ENCODE data around the gene FOXN3. TPM values are rescaled to one million over a fixed set of nuclear protein-coding genes. Genes with fewer than 3 reads are reported as not detected.
A peak's percentile ranks its signal among the peaks of the same experiment; 100 is the strongest.

The FOXN3 gene
- total RNA-seq, 1 donor from 2014 or later = 131 TPM

- Mint-ChIP-seq H3K27ac (peak overlapping the region; percentile 7), H3K27me3 (ENCODE audit: low read depth) (no peaks in the 10 kb centered on the region), H3K36me3 (ENCODE audit: low read depth) (peaks cover 37% of the 10 kb centered on the region), H3K4me1 (ENCODE audit: low read depth) (peaks cover 29% of the 10 kb centered on the region), H3K9me3 (no peaks in the 10 kb centered on the region), H3K4me3 (ENCODE audit: low read depth) (no peak overlapping the region)
- intact Hi-C loops (cut with micrococcal nuclease) = no loop called here
- no peak for DNase-seq (ENCODE audit: low spot score)
Measured at GRCh38 chr14:89356927-89357326, 60.1 kb downstream of the FOXN3 start.

- intact Hi-C loops (cut with micrococcal nuclease) = no loop called here
- peaks cover 34% of the 10 kb centered on the region for H3K4me1 Mint-ChIP-seq (ENCODE audit: low read depth)
- no peaks in the 10 kb centered on the region for H3K27me3 Mint-ChIP-seq (ENCODE audit: low read depth)
- DNase-seq (ENCODE audit: low spot score) = no peak
- H3K4me3 Mint-ChIP-seq (ENCODE audit: low read depth) = no peak overlapping the region
- H3K9me3 Mint-ChIP-seq = no peaks in the 10 kb centered on the region
- H3K27ac Mint-ChIP-seq = peak overlapping the region; percentile 7
- H3K36me3 Mint-ChIP-seq (ENCODE audit: low read depth) = peaks cover 42% of the 10 kb centered on the region
Measured at GRCh38 chr14:89356496-89356895, 60.5 kb downstream of the FOXN3 start.

- no peaks in the 10 kb centered on the region for H3K27me3 Mint-ChIP-seq (ENCODE audit: low read depth)
- DNase-seq (ENCODE audit: low spot score) = no peak
- H3K9me3 Mint-ChIP-seq = no peaks in the 10 kb centered on the region
- no peak overlapping the region for H3K4me3 Mint-ChIP-seq (ENCODE audit: low read depth)
- peaks cover 47% of the 10 kb centered on the region for H3K4me1 Mint-ChIP-seq (ENCODE audit: low read depth)
- H3K27ac Mint-ChIP-seq = no peak overlapping the region
- H3K36me3 Mint-ChIP-seq (ENCODE audit: low read depth) = peaks cover 53% of the 10 kb centered on the region
- intact Hi-C loops (cut with micrococcal nuclease) = no loop called here
Measured at GRCh38 chr14:89353766-89354113, 63.3 kb downstream of the FOXN3 start.

GRCh38 chr14:89352976-89353765 lies 63.9 kb downstream of the FOXN3 start:
- intact Hi-C loops (cut with micrococcal nuclease) = no loop called here
- Mint-ChIP-seq H3K27me3 (ENCODE audit: low read depth) (no peaks in the 10 kb centered on the region), H3K27ac (peak overlapping the region; percentile 34), H3K9me3 (no peaks in the 10 kb centered on the region), H3K36me3 (ENCODE audit: low read depth) (peaks cover 51% of the 10 kb centered on the region), H3K4me3 (ENCODE audit: low read depth) (no peak overlapping the region), H3K4me1 (ENCODE audit: low read depth) (peaks cover 47% of the 10 kb centered on the region)
- DNase-seq (ENCODE audit: low spot score) = no peak

GRCh38 chr14:89351516-89352404 lies 65.3 kb downstream of the FOXN3 start:
- Mint-ChIP-seq H3K4me3 (ENCODE audit: low read depth) (peak overlapping the region; percentile 76), H3K27ac (peak overlapping the region; percentile 88), H3K27me3 (ENCODE audit: low read depth) (no peaks in the 10 kb centered on the region), H3K36me3 (ENCODE audit: low read depth) (peaks cover 62% of the 10 kb centered on the region), H3K4me1 (ENCODE audit: low read depth) (peaks cover 41% of the 10 kb centered on the region), H3K9me3 (no peaks in the 10 kb centered on the region)
- intact Hi-C loops (cut with micrococcal nuclease) = no loop called here
- DNase-seq (ENCODE audit: low spot score) = no peak

GRCh38 chr14:89351221-89351515 lies 65.9 kb downstream of the FOXN3 start:
- intact Hi-C loops (cut with micrococcal nuclease) = no loop called here
- Mint-ChIP-seq H3K9me3 (no peaks in the 10 kb centered on the region), H3K36me3 (ENCODE audit: low read depth) (peaks cover 65% of the 10 kb centered on the region), H3K27me3 (ENCODE audit: low read depth) (no peaks in the 10 kb centered on the region), H3K4me3 (ENCODE audit: low read depth) (peak overlapping the region; percentile 76), H3K27ac (peak overlapping the region; percentile 88), H3K4me1 (ENCODE audit: low read depth) (peaks cover 39% of the 10 kb centered on the region)
- no peak for DNase-seq (ENCODE audit: low spot score)

GRCh38 chr14:89350152-89350551 lies 66.9 kb downstream of the FOXN3 start:
- no peak for DNase-seq (ENCODE audit: low spot score)
- Mint-ChIP-seq H3K4me3 (ENCODE audit: low read depth) (peak overlapping the region; percentile 27), H3K9me3 (no peaks in the 10 kb centered on the region), H3K36me3 (ENCODE audit: low read depth) (peaks cover 66% of the 10 kb centered on the region), H3K27ac (peak overlapping the region; percentile 64), H3K27me3 (ENCODE audit: low read depth) (no peaks in the 10 kb centered on the region), H3K4me1 (ENCODE audit: low read depth) (peaks cover 39% of the 10 kb centered on the region)
- intact Hi-C loops (cut with micrococcal nuclease) = no loop called here

- peaks cover 39% of the 10 kb centered on the region for H3K4me1 Mint-ChIP-seq (ENCODE audit: low read depth)
- DNase-seq (ENCODE audit: low spot score) = no peak
- H3K27ac Mint-ChIP-seq = no peak overlapping the region
- H3K27me3 Mint-ChIP-seq (ENCODE audit: low read depth) = no peaks in the 10 kb centered on the region
- intact Hi-C loops (cut with micrococcal nuclease) = no loop called here
- peaks cover 74% of the 10 kb centered on the region for H3K36me3 Mint-ChIP-seq (ENCODE audit: low read depth)
- H3K9me3 Mint-ChIP-seq = no peaks in the 10 kb centered on the region
- no peak overlapping the region for H3K4me3 Mint-ChIP-seq (ENCODE audit: low read depth)
Measured at GRCh38 chr14:89349171-89350008, 67.6 kb downstream of the FOXN3 start.

GRCh38 chr14:89348722-89349121 lies 68.3 kb downstream of the FOXN3 start:
- intact Hi-C loops (cut with micrococcal nuclease) = no loop called here
- no peak overlapping the region for H3K27ac Mint-ChIP-seq

GRCh38 chr14:89347885-89348284 lies 69.1 kb downstream of the FOXN3 start:
- DNase-seq (ENCODE audit: low spot score) = no peak
- H3K4me3 Mint-ChIP-seq (ENCODE audit: low read depth) = no peak overlapping the region
- no peaks in the 10 kb centered on the region for H3K9me3 Mint-ChIP-seq
- H3K4me1 Mint-ChIP-seq (ENCODE audit: low read depth) = peaks cover 32% of the 10 kb centered on the region
- intact Hi-C loops (cut with micrococcal nuclease) = no loop called here
- no peak overlapping the region for H3K27ac Mint-ChIP-seq
- no peaks in the 10 kb centered on the region for H3K27me3 Mint-ChIP-seq (ENCODE audit: low read depth)
- H3K36me3 Mint-ChIP-seq (ENCODE audit: low read depth) = peaks cover 81% of the 10 kb centered on the region

More at GRCh38 chr14:89348722-89349121, 68.3 kb downstream of the FOXN3 start:
- no peak overlapping the region for H3K4me3 Mint-ChIP-seq (ENCODE audit: low read depth)
- H3K9me3 Mint-ChIP-seq = no peaks in the 10 kb centered on the region
- H3K4me1 Mint-ChIP-seq (ENCODE audit: low read depth) = peaks cover 37% of the 10 kb centered on the region
- no peak for DNase-seq (ENCODE audit: low spot score)
- H3K27me3 Mint-ChIP-seq (ENCODE audit: low read depth) = no peaks in the 10 kb centered on the region
- peaks cover 80% of the 10 kb centered on the region for H3K36me3 Mint-ChIP-seq (ENCODE audit: low read depth)

GRCh38 chr14:89344920-89345254 lies 72.1 kb downstream of the FOXN3 start:
- no peak for DNase-seq (ENCODE audit: low spot score)
- H3K27me3 Mint-ChIP-seq (ENCODE audit: low read depth) = no peaks in the 10 kb centered on the region
- H3K36me3 Mint-ChIP-seq (ENCODE audit: low read depth) = peaks cover 77% of the 10 kb centered on the region
- H3K4me1 Mint-ChIP-seq (ENCODE audit: low read depth) = peaks cover 31% of the 10 kb centered on the region
- no peak overlapping the region for H3K27ac Mint-ChIP-seq
- H3K9me3 Mint-ChIP-seq = no peaks in the 10 kb centered on the region
- no peak overlapping the region for H3K4me3 Mint-ChIP-seq (ENCODE audit: low read depth)
- intact Hi-C loops (cut with micrococcal nuclease) = no loop called here

GRCh38 chr14:89343356-89343755 lies 73.7 kb downstream of the FOXN3 start:
- intact Hi-C loops (cut with micrococcal nuclease) = no loop called here
- no peak overlapping the region for H3K27ac Mint-ChIP-seq

More at GRCh38 chr14:89343356-89343755, 73.7 kb downstream of the FOXN3 start:
- Mint-ChIP-seq H3K4me1 (ENCODE audit: low read depth) (peaks cover 29% of the 10 kb centered on the region), H3K36me3 (ENCODE audit: low read depth) (peaks cover 66% of the 10 kb centered on the region), H3K4me3 (ENCODE audit: low read depth) (no peak overlapping the region), H3K27me3 (ENCODE audit: low read depth) (no peaks in the 10 kb centered on the region), H3K9me3 (no peaks in the 10 kb centered on the region)
- no peak for DNase-seq (ENCODE audit: low spot score)

All from activated T-helper 2 cell treated with anti-CD3 and anti-CD28 coated beads, Interferon-gamma antibody, Interleukin-2, Interleukin-4, amounts not matched to agents 10 μg/mL and 5 μg/mL and 100 μg/mL, durations not matched to agents 14 hours and 24 hours and 36 hours (primary cell).